ENCODE measurements around the gene PTPRG.

The PTPRG gene

GRCh38 chr3:61796088-61796680, 234.8 kb downstream of the PTPRG start:
- Histone ChIP-seq H3K36me3 (ENCODE audit: control insufficient read depth, insufficient read depth, low read length) (no peaks in the 10 kb centered on the region), H3K27ac (ENCODE audit: low read depth, low read length) (no peak overlapping the region), H3K27me3 (ENCODE audit: control insufficient read depth, insufficient read depth, low read length) (no peaks in the 10 kb centered on the region), H3K4me3 (ENCODE audit: low read depth, low read length) (no peak overlapping the region), H3K9ac (ENCODE audit: low read length) (no peak overlapping the region), H3K4me1 (ENCODE audit: control insufficient read depth, insufficient read depth, low read length) (peaks cover 27% of the 10 kb centered on the region), H3K9me3 (ENCODE audit: control insufficient read depth, insufficient read depth, low read depth, low read length) (no peaks in the 10 kb centered on the region)

GRCh38 chr3:61796911-61797310, 235.5 kb downstream of the PTPRG start:
- H3K9ac ChIP-seq (ENCODE audit: low read length): no peak overlapping the region
- H3K27me3 ChIP-seq (ENCODE audit: control insufficient read depth, insufficient read depth, low read length): no peaks in the 10 kb centered on the region
- no peaks in the 10 kb centered on the region for H3K36me3 ChIP-seq (ENCODE audit: control insufficient read depth, insufficient read depth, low read length)
- H3K27ac ChIP-seq (ENCODE audit: low read depth, low read length): no peak overlapping the region
- peaks cover 27% of the 10 kb centered on the region for H3K4me1 ChIP-seq (ENCODE audit: control insufficient read depth, insufficient read depth, low read length)
- H3K4me3 ChIP-seq (ENCODE audit: low read depth, low read length): no peak overlapping the region
- no peaks in the 10 kb centered on the region for H3K9me3 ChIP-seq (ENCODE audit: control insufficient read depth, insufficient read depth, low read depth, low read length)

- Histone ChIP-seq H3K36me3 (ENCODE audit: control insufficient read depth, insufficient read depth, low read length) (no peaks in the 10 kb centered on the region), H3K4me3 (ENCODE audit: low read depth, low read length) (no peak overlapping the region), H3K9me3 (ENCODE audit: control insufficient read depth, insufficient read depth, low read depth, low read length) (no peaks in the 10 kb centered on the region), H3K9ac (ENCODE audit: low read length) (no peak overlapping the region), H3K27ac (ENCODE audit: low read depth, low read length) (no peak overlapping the region), H3K4me1 (ENCODE audit: control insufficient read depth, insufficient read depth, low read length) (peaks cover 37% of the 10 kb centered on the region), H3K27me3 (ENCODE audit: control insufficient read depth, insufficient read depth, low read length) (no peaks in the 10 kb centered on the region)
These were observed 241.4 kb downstream of the PTPRG start for GRCh38 chr3:61802772-61803171.

GRCh38 chr3:61803983-61804382, 242.6 kb downstream of the PTPRG start:
- no peaks in the 10 kb centered on the region for H3K36me3 ChIP-seq (ENCODE audit: control insufficient read depth, insufficient read depth, low read length)
- no peak overlapping the region for H3K27ac ChIP-seq (ENCODE audit: low read depth, low read length)
- no peak overlapping the region for H3K9ac ChIP-seq (ENCODE audit: low read length)
- no peaks in the 10 kb centered on the region for H3K9me3 ChIP-seq (ENCODE audit: control insufficient read depth, insufficient read depth, low read depth, low read length)
- H3K4me3 ChIP-seq (ENCODE audit: low read depth, low read length): no peak overlapping the region
- no peaks in the 10 kb centered on the region for H3K27me3 ChIP-seq (ENCODE audit: control insufficient read depth, insufficient read depth, low read length)
- peaks cover 41% of the 10 kb centered on the region for H3K4me1 ChIP-seq (ENCODE audit: control insufficient read depth, insufficient read depth, low read length)

GRCh38 chr3:61804782-61805181, 243.4 kb downstream of the PTPRG start:
- Histone ChIP-seq H3K9me3 (ENCODE audit: control insufficient read depth, insufficient read depth, low read depth, low read length) (no peaks in the 10 kb centered on the region), H3K36me3 (ENCODE audit: control insufficient read depth, insufficient read depth, low read length) (no peaks in the 10 kb centered on the region), H3K27ac (ENCODE audit: low read depth, low read length) (no peak overlapping the region), H3K4me3 (ENCODE audit: low read depth, low read length) (no peak overlapping the region), H3K27me3 (ENCODE audit: control insufficient read depth, insufficient read depth, low read length) (no peaks in the 10 kb centered on the region), H3K9ac (ENCODE audit: low read length) (no peak overlapping the region), H3K4me1 (ENCODE audit: control insufficient read depth, insufficient read depth, low read length) (peaks cover 45% of the 10 kb centered on the region)

- no peak overlapping the region for H3K9ac ChIP-seq (ENCODE audit: low read length)
- no peaks in the 10 kb centered on the region for H3K27me3 ChIP-seq (ENCODE audit: control insufficient read depth, insufficient read depth, low read length)
- no peak overlapping the region for H3K4me3 ChIP-seq (ENCODE audit: low read depth, low read length)
- no peak overlapping the region for H3K27ac ChIP-seq (ENCODE audit: low read depth, low read length)
- H3K36me3 ChIP-seq (ENCODE audit: control insufficient read depth, insufficient read depth, low read length): no peaks in the 10 kb centered on the region
- no peaks in the 10 kb centered on the region for H3K9me3 ChIP-seq (ENCODE audit: control insufficient read depth, insufficient read depth, low read depth, low read length)
- peaks cover 54% of the 10 kb centered on the region for H3K4me1 ChIP-seq (ENCODE audit: control insufficient read depth, insufficient read depth, low read length)
These were observed 244.2 kb downstream of the PTPRG start for GRCh38 chr3:61805510-61806080.

- H3K27me3 ChIP-seq (ENCODE audit: control insufficient read depth, insufficient read depth, low read length): no peaks in the 10 kb centered on the region
- no peaks in the 10 kb centered on the region for H3K36me3 ChIP-seq (ENCODE audit: control insufficient read depth, insufficient read depth, low read length)
- H3K9ac ChIP-seq (ENCODE audit: low read length): no peak overlapping the region
- peaks cover 63% of the 10 kb centered on the region for H3K4me1 ChIP-seq (ENCODE audit: control insufficient read depth, insufficient read depth, low read length)
- no peaks in the 10 kb centered on the region for H3K9me3 ChIP-seq (ENCODE audit: control insufficient read depth, insufficient read depth, low read depth, low read length)
- H3K4me3 ChIP-seq (ENCODE audit: low read depth, low read length): no peak overlapping the region
- H3K27ac ChIP-seq (ENCODE audit: low read depth, low read length): no peak overlapping the region
These were observed 245.4 kb downstream of the PTPRG start for GRCh38 chr3:61806810-61807209.

GRCh38 chr3:61807865-61808276, 246.5 kb downstream of the PTPRG start:
- no peaks in the 10 kb centered on the region for H3K27me3 ChIP-seq (ENCODE audit: control insufficient read depth, insufficient read depth, low read length)
- no peak overlapping the region for H3K4me3 ChIP-seq (ENCODE audit: low read depth, low read length)
- peaks cover 73% of the 10 kb centered on the region for H3K4me1 ChIP-seq (ENCODE audit: control insufficient read depth, insufficient read depth, low read length)
- no peaks in the 10 kb centered on the region for H3K36me3 ChIP-seq (ENCODE audit: control insufficient read depth, insufficient read depth, low read length)
- no peaks in the 10 kb centered on the region for H3K9me3 ChIP-seq (ENCODE audit: control insufficient read depth, insufficient read depth, low read depth, low read length)
- H3K9ac ChIP-seq (ENCODE audit: low read length): no peak overlapping the region
- H3K27ac ChIP-seq (ENCODE audit: low read depth, low read length): 0 out of 2 replicates have a peak overlapping the region, but pooled peaks have one; percentile 32

- Histone ChIP-seq H3K27me3 (ENCODE audit: control insufficient read depth, insufficient read depth, low read length) (no peaks in the 10 kb centered on the region), H3K4me3 (ENCODE audit: low read depth, low read length) (no peak overlapping the region), H3K9me3 (ENCODE audit: control insufficient read depth, insufficient read depth, low read depth, low read length) (no peaks in the 10 kb centered on the region), H3K36me3 (ENCODE audit: control insufficient read depth, insufficient read depth, low read length) (no peaks in the 10 kb centered on the region), H3K4me1 (ENCODE audit: control insufficient read depth, insufficient read depth, low read length) (peaks cover 69% of the 10 kb centered on the region), H3K9ac (ENCODE audit: low read length) (no peak overlapping the region), H3K27ac (ENCODE audit: low read depth, low read length) (no peak overlapping the region)
These were observed 247.2 kb downstream of the PTPRG start for GRCh38 chr3:61808526-61808925.

GRCh38 chr3:61808999-61809398, 247.6 kb downstream of the PTPRG start:
- H3K36me3 ChIP-seq (ENCODE audit: control insufficient read depth, insufficient read depth, low read length): no peaks in the 10 kb centered on the region
- no peak overlapping the region for H3K9ac ChIP-seq (ENCODE audit: low read length)
- H3K27ac ChIP-seq (ENCODE audit: low read depth, low read length): no peak overlapping the region
- H3K4me3 ChIP-seq (ENCODE audit: low read depth, low read length): no peak overlapping the region
- H3K9me3 ChIP-seq (ENCODE audit: control insufficient read depth, insufficient read depth, low read depth, low read length): no peaks in the 10 kb centered on the region
- no peaks in the 10 kb centered on the region for H3K27me3 ChIP-seq (ENCODE audit: control insufficient read depth, insufficient read depth, low read length)
- peaks cover 64% of the 10 kb centered on the region for H3K4me1 ChIP-seq (ENCODE audit: control insufficient read depth, insufficient read depth, low read length)

- Histone ChIP-seq H3K4me3 (ENCODE audit: low read depth, low read length) (no peak overlapping the region), H3K9ac (ENCODE audit: low read length) (no peak overlapping the region), H3K27me3 (ENCODE audit: control insufficient read depth, insufficient read depth, low read length) (no peaks in the 10 kb centered on the region), H3K27ac (ENCODE audit: low read depth, low read length) (no peak overlapping the region), H3K9me3 (ENCODE audit: control insufficient read depth, insufficient read depth, low read depth, low read length) (no peaks in the 10 kb centered on the region), H3K4me1 (ENCODE audit: control insufficient read depth, insufficient read depth, low read length) (peaks cover 59% of the 10 kb centered on the region), H3K36me3 (ENCODE audit: control insufficient read depth, insufficient read depth, low read length) (no peaks in the 10 kb centered on the region)
These were observed 248.5 kb downstream of the PTPRG start for GRCh38 chr3:61809879-61810278.

Measured in HUES6 (cell line).